OCI-LY3 (cell line): ENCODE data around the gene PTPN3.

Source experiments
- CTCF ChIP-seq: fragments of 200-600, 300-600 bp; sonication (generic); IDR thresholded peaks from 2 replicates; pipeline ENCODE4 v1.5.1; 2014; ENCODE audit warnings: antibody characterized with exemption, low read length, low read depth
- EZH2phosphoT487 ChIP-seq: fragments of 200-600 bp; shearing (Covaris generic); IDR thresholded peaks from 2 replicates; pipeline ENCODE4 v1.6.1; 2018; ENCODE audit warnings: antibody characterized with exemption, mixed run types, low read depth

- no peak for TF ChIP-seq CTCF
- no peak for TF ChIP-seq EZH2phosphoT487
Observed at GRCh38 chr9:109378316-109378715, 119.8 kb downstream of the PTPN3 start.
